HG02623 (cell line): ENCODE measurements around the gene ERC1.

Experiments used
- ATAC-seq: cut with Tn5 transposase; IDR thresholded peaks from one replicate; pipeline ENCODE4 v1.9.1; 2021; ENCODE audit warnings: moderate library complexity; ENCODE audit not compliant: unreplicated experiment

ERC1 gene

GRCh38 chr12:1528791-1529190 is 537.8 kb downstream of the ERC1 start:
- no peak for ATAC-seq

- no peak for ATAC-seq
These were observed 538.3 kb downstream of the ERC1 start for GRCh38 chr12:1529228-1529861.

DNA sequence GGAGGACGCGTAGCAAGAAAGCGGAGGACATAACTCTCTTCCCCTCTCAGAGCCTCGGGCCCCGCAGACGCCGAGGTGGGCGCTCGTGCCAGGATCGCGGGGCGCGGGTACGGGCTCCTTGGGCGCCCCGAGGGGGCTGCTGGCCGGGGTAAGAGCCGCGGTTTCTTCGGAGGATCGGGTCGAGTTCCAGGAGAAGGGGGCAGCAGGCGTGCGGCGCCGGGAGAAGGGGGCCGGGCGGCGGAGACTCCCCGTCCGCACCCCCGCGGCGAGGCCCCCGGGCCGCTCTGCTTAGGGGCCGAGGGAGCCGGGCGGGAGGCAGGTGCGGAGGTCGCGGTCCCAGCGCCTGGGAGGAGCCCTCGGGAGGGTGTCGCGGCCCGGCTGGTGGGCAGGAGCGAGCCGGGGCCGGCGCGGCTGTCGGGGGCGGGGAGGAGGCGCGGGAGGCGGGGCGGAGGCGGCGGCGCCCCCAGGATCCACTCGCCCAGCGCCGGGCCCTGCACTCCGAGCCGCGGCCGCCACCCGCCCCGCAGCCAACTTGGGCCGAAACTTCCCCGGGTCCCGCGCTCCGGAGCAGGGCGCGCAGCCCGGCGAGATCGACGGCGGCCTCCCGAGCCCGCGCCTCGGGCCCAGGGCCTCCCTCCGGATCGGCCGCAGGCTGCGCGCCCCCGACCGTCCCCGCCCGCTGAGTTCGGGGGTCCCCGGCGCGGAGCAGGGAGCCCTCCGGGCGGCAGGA is 539.0 kb downstream of the ERC1 start:
- no peak for ATAC-seq

DNA sequence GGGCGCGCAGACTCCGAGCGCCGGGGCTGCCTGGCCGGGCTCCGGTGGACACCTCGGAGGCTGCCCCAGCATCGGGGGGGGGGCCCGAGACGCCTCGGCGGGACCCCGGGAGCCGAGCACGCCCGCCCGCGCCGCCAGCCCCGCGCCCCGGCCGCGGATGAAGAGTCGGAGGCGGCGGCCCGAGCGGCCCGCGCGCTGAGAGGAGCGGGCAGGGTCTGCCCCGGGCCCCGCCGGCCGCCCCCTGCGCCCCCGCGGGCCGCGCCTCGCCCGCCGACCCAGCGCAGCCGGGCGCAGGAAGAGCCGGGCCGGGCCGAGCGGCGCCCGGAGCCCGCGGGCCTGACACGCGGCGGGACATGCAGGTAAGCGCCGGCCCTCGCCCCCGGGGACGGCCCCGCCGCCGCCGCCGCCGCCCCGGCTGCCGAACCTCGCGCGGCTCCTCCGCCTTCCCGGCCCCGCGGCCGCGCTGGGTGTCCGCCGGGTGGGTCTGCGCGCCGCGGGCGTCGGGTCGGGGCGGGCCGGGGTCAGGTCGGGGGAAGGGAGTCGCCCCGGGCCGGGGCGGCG is 539.6 kb downstream of the ERC1 start:
- no peak for ATAC-seq

- no peak for ATAC-seq
These were observed 540.2 kb downstream of the ERC1 start for GRCh38 chr12:1531153-1531653.

DNA sequence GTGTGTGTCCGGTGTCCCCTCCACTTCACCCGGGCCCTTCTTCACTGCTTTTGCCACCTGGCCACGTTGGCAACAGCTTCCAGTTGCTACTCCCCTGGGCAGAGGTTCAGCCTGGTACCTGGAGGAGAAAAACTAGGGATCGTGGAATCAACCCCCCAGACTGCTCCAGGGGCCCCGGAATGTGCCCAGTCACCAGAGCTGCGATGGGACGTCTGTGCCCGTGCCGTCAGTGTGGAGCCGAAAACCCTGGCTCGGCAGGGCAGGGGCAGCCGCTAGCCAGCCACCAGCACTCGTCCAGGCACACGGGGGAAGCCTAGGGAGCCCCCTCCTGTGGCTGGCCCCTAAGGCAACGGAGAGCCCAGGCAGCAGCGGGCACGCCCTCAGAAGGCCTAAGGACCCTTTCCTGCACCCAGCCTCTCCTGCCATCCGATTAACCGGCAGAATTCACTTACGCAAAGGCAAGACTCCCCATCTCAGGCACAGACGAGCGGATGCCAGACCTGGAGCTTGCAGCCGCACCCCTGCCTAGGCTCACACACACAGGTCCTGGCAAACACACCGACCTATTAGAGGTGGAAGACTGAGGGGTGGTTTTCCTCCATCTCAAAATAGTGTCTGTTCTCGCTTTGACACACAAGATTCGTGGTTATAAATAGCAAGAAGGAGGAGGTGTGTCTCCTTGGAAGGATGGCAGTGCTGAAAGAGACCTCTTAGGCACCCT is 540.8 kb downstream of the ERC1 start:
- ATAC-seq: no peak

DNA sequence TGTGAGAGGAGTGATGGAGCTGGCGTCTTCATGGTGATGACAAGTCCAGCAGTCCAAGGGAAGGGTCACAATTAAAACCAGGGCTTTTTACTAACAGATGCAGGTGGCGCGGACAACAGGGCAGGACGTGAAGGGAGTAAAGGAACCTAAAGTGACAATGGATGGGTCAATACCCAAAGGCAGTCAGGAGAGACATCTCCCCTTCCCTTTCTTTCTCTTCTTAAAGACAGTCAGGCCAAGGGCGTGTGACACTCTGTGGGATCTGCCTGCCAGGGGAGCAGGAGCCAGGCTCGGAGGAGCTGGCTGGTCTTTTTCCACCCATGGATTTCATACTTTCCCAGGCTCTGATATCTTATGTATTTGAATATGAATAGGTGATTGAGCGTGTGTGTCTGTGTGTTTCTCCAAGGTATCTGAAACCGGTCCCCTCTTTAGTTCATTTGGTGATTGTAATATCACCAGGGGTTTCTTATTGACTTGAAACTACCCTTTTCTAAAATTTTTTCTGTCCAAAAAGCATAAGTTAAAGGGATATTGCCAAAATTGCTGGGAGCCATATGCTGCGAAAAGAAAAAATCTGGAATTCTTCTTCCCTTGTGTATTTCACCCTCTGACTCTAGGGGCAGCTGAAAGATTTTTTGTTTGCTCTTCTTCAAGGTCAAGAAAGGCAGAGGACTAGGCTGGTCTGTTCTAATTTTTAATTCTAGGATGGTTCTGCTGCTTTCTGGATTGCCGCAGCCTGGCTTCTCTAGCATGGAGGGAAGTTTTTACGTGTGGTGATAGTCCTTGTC is 541.5 kb downstream of the ERC1 start:
- no peak for ATAC-seq

- peak; percentile 4 for ATAC-seq
These were observed 542.2 kb downstream of the ERC1 start for GRCh38 chr12:1533205-1533601.

- peak; percentile 45 for ATAC-seq
These were observed 542.7 kb downstream of the ERC1 start for GRCh38 chr12:1533602-1534304.

GRCh38 chr12:1534748-1535147 is 543.7 kb downstream of the ERC1 start:
- ATAC-seq: no peak

- no peak for ATAC-seq
These were observed 545.8 kb downstream of the ERC1 start for GRCh38 chr12:1536817-1537216.

DNA sequence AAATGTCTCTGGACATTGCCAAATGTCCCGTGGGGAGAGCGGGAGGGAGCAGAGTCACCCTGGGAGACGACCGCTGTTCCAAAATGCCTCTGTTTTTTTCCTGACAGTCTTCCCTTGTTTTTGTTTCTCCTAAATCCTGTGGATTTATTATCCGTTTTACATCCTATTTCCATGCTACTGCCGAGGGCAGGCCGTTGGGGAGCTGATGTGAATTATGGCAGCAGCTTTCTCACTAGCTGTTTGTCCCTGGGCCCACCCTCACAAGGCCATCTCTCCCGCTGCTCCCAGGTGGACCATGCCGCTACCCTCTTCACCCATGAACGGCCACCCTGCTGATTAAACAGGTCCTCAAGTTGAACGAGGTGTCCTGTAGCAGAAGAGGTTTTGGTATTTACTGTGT is 548.1 kb downstream of the ERC1 start:
- no peak for ATAC-seq

DNA sequence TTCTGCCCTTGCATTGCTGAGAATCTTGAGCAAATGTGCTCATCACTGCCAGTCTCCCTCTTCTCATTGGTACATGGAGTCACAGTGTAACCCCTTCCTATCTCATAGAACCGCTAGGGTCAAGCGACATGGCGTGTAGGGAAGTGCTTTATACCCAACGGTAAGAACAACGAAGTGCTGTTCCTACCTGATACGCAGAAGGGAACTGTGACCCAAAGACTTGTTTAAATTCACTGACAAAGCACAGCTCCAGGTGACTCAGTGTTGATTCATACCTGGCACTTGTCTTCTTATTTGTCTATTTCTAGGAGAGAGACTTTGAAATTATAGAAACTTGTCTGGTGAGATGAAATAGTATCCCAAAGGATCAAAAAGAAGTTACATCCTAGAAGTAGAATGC is 549.7 kb downstream of the ERC1 start:
- ATAC-seq: no peak

- no peak for ATAC-seq
These were observed 551.6 kb downstream of the ERC1 start for GRCh38 chr12:1542599-1542998.

- no peak for ATAC-seq
These were observed 554.1 kb downstream of the ERC1 start for GRCh38 chr12:1544996-1545700.
